NCI-H1092 (cell line): ENCODE measurements around the gene CD151.

Experiments
- DNase-seq: peaks from one replicate; lab custom pipeline; 2025; lab: John Stamatoyannopoulos, UW

Gene CD151

GRCh38 chr11:843086-843734 is 10.5 kb downstream of the CD151 start:
- DNase-seq: no peak

DNA sequence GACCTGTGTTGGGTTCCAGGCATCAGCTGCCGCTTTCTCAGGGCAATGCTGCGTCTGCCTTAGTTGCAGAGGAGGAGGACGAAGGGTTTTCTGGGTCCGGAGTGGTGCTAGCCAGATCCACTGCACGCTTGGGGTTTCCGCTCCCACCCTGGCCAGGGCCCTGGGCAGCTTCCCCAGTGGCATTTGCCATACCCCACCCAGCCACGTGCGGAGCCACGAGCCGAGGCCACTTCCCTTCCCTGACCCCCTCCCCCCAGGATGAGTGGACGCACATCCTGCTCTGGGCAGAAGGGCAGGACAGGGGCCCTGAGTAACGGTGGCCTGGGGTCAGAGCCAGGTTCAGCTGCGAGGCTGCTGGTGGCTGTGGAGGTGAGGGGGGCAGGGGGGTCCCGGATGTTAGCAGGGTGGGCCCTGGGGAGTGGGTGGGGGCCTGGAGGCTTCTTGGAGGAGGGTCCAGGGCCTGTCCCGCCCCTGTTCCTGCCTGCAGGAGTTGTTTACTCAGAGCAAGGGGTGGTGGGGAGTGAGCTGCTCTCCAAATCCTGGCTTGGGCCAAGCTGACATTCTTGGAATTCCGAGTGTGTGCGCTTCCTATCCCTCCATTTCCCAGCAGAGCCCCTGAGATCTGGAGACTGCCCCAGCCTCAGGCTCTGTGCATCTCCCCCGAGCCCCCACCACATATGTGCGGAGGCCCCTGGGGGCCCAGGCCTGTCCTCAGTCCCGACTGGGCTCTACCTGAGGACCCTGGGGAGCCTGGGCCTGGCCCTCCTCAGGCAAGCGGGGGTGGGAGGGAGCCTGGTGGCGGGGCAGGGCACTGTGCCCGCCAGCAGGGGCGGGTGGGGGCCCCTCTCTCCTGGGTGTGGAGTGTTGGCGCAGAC is 11.3 kb downstream of the CD151 start:
- no peak for DNase-seq

DNA sequence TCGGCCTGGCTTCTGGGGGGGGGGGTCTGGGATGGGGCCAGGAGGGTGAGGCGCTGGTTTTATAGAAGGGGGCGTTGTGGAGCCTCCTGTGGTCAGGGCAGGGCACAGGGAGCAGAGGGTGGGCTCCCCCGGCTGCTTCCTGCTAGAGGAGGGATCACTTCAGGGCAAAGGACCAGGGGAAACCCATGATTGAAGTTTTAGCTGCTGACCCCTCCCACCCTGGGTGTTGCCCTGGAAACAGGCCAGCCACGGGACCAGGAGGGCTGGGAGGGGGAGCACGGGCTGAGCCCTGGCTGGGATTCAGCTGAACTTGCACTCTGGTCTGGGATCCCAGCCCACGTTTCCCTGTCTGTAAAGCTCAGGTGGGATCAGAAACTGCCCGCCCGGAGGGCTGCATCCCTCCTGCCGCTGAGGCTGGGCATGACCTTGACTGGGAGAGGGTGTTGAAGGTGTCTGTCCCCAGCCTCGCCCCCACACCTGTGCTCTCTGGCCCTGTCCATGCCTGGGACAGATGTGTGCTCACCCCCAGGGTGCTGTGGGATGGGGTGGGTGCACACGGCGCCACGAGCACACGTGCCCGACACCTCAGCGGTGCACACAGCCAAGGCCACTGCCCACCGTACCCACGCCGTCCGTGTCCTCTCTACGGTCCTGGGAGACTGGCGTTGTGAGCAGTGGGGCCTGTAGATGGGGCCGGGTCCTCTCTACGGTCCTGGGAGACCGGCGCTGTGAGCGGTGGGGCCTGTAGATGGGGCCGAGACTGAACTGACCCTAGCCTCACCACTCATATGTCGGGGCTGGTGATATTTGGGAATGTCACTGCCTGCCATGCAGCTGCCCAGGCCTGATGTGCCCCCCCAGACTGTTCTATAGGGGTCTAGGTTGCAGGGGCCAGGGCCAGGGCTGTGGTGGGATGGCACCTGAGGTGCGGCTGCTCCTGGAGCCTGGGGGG is 12.2 kb downstream of the CD151 start:
- DNase-seq: no peak

DNA sequence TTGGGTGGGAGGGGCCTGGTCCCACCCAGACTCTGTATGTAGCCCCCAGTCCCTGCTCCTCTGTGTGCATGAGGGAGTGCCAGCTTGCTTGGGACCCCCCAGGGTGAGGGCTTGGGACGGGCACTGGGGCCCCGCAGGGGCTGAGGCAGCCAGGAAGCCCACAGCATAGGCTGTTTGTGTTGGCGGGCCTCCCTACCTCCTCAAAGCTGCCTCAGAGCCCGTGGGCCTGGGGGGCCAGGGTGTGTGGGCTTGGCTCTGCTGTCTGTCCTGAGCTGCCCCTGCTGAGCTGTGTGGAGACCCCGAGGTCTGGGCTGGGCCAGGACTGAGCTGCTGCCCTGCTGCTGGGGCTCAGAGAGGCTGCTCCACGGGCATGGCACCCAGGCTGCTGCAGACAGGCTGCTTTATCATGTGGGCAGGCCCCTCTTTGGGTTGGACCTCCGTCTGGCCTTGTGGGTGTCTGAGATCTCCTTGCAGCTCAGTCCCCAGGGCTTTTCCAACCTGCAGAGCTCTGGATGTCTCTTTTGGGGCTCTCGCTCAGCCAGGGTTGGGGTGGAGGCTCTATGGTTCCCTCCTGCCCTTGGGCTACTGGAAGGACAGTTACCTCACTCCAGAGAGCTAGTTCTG is 13.2 kb downstream of the CD151 start:
- no peak for DNase-seq

DNA sequence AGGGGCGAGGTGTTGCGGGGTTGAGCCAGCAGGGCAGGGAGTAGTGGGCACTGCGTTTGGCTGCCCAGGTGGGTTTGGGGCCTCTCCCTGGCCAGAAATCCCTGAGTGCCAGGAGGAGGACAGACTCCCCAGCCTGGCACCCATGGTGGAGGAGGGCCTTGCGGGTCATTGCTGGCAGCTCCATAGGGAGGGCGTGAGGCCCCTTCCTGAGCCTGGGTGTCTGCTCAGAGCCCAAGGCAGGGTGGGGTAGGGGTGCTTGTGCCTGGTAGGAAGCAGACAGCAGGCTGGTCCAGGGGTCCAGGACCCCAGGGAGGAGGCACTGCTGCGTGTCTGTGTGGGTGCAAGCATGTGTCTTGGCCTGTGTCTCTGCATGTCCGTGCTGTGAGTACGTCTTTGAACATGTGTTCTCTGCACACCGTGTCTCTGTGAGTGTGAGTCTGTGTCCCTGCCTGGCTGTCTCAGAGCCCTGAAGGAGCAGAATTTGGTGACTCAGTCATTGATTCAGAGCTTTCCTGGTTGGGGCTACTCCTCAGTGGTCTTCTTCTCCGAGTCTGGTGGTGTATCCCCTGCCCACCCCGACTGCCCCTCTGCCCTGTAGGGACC is 13.8 kb downstream of the CD151 start:
- DNase-seq: no peak

DNA sequence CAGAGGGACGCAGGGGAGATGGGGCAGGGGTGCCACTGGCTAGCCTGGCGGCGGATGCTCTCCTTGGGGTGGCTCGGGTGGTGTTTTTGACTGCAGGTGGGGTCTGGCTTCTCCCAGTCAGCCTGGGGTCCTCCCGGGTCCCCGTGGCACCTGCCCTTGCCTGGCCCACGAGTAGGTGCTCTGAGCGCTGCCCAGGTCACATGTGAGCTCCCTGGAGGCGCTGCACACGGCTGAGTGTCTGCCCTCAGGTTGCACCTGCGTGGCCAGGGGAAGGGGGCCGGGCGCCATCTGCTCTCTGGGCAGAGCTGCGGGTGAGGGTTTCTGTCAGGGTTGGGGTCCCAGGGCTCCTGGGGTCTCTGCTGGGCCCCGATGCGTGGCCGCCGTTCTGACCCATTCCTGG is 15.1 kb downstream of the CD151 start:
- no peak for DNase-seq

DNA sequence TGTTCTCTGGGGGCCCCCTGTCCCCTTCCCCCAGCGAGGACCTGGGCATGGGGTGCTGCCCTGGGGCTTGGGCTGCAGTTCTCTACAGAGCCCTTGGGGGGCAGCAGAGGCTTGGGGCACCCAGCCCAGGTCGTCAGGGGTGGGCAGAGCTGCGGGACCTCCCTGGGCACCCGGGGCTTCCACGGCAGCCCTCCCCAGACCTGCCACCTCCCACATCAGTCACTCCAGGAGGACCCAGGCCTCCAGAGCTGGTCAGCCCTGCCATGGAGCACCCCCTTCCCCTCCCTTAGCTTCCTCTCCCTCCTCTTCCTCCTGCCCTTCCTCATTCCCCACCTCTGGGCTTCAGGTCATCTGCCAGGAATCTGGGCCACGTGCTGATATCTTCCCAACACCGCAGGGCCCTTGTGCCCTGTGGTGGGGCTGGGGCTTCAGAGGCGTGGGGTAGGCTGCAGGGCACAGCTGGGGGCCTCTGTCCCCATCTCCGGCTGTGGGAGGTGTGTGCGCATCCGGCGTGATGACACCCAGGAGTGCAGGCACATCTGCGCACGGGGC is 15.7 kb downstream of the CD151 start:
- DNase-seq: peak; percentile 34

DNA sequence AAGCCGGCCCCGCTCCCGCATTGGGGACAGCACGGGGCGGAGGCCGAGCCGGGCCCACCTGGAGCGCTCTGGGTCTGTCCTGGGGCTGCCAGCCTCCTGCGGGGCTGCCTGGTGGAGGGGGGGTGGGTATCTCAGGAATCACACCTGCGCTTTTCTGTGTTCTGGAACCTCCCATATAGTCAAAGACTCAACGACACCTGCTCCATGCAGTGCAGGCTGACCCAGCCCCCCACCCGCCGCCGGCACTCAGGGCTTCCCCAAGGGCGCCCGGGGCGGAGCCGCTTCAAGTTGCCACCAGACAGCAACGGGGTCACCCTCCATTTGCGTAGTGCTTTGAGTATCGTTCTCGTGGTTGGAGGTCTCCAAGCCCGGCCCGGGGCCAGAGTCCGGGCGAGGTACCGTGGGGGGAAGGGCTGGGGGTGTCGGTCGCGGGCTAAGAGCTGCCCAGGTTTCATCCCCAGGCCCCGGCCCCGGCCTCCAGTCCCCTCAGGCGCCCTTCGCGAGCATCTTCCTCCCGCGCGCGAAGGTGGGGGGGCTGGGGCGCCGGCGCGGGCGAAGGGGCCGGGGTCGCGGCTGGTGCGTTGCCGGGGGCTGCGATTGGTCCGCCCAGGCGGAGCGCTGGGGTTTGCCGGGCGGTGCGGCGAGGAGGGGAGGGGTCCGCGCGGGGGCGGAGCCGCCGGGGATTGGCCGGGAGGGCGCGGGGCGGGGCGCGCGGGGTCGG is 16.5 kb downstream of the CD151 start:
- peak; percentile 23 for DNase-seq

- DNase-seq: no peak
Measured at GRCh38 chr11:849951-850774, 17.4 kb downstream of the CD151 start.

- DNase-seq: no peak
Measured at GRCh38 chr11:850775-851763, 18.3 kb downstream of the CD151 start.

DNA sequence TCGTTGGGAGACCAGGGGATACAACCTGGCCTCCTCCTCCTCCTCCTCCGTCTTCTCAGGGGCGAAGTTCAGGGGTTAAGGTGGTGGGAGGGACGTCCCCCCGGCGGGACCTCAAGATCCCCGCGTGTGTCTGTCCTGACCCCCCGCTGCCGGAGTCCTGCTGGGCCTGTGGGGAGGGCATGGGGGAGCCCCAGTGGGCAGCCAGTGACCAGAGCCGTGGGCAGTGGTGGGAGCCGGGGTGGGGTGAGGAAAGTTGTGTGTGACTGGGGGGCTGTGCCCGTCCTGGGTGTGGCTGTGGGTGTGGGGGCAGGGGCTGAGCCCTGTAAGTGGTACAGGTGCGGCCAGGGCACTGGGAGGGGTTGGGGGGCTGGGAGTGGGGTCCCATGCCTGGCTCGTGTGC is 20.0 kb downstream of the CD151 start:
- no peak for DNase-seq

DNA sequence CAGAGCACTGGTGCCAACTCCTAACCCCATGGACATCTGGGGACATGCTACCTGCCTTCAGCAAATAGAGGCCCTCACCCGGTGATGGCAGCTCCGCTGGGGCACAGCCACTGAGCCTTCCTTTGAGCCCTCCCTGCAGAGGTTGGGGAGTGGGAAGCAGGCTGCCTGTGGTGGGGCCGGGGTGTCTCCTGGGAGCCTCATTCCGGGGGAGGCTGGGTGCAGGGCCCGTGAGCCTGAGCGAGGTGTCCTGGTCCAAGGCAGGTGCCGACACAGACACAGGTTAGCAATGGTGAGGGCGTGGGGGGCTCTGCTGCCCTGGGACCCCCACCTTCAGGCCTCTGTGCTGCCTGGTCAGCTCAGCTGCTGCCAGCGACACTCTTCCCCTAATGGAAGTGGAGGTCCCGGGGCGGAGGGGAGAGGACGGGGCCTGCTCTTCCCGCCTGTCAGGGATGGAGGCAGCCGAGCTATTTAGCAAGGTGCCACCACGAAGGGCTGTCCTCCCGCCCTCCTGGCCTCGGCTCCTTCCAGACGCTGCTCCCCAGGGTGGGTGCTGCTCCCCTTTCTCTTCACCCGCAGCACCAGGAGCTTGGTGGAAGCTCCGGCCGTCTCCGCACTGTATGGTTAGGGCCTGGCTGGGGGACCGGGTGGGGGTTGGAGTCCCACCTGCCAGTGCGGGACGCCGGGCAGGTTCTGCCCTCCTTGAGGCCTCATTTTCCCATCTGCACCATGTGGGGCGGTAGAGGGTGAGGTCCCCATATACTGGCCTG is 21.1 kb downstream of the CD151 start:
- DNase-seq: no peak

DNA sequence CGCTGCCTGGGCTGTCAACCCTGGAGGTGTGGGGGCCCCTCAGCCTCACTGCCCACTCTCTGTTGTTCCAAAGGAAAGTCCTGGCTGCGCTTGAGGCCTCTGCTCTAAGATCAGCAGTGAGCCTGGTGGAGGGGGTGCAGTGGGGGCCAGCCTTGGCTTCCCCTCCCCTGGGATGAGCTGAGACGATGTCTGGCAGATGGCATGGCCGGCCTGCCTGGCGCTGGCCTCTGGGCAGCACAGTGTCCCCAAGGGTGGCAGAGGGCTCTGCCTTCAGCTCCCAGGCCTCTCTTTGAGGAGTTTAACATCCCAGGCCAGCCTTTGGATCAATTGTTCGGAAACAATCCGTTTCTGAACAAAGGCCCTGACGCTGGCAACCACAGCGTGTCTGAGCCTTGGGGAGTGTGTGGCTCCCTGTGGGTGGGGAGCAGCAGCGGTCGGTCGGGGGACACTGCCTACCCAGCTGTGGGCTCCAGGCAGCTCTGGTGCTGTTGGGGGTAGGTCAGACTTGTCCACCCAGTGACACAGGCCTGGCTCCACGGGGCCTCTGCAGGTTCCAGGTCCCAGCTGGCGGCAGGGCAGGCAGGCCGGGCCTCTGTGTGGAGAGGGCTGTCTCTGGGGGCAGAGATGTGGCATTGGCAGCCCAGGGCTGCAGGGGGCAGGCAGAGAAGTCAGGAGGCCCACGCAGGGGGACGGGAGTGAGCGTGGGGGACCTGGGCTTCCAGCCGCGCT is 22.0 kb downstream of the CD151 start:
- DNase-seq: no peak

DNA sequence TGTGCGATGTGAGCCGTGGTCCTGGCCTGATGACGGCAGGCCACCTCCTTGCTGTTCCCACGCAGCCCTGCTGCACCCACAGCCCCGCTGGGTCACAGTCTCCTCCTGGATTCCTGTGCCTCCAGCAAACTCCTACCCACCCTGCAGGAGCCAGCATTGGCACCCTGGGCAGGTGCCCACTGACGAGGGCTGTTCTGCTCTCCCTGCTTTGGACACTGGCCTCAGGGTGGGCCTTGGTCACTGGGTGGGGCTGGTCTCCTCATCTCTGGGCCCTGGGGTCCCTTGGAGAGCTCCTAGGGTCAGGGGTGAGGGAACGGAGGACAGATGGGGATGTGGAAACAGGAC is 22.6 kb downstream of the CD151 start:
- DNase-seq: no peak

GRCh38 chr11:855796-856195 is 23.0 kb downstream of the CD151 start:
- no peak for DNase-seq

DNA sequence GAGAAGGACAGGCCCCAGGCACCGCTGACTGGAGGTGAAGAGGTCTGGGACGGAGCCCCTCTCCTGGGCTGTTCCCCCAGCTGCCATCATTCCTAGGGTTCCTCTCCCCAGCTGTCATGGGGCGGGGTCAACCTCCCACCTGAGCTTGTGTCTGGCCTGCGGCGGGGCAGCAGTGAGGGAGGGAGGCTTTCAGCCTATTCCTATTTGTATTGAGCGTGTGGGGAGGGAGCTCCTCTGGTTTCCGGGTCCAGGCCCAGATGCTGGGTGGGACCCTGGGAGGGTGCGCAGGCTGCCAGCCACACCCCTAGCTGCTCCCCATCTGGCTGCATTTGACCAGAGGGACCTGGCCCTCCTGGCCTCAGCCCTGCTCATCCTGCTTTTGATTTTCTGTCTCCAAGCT is 23.6 kb downstream of the CD151 start:
- DNase-seq: no peak
